ENCODE data around the gene NCS1. TPM values are rescaled to one million over a fixed set of nuclear protein-coding genes. Genes with fewer than 3 reads are reported as not detected.

Gene NCS1
- total RNA-seq, 1 experiment from 2014 or later: 68.7 TPM

DNA sequence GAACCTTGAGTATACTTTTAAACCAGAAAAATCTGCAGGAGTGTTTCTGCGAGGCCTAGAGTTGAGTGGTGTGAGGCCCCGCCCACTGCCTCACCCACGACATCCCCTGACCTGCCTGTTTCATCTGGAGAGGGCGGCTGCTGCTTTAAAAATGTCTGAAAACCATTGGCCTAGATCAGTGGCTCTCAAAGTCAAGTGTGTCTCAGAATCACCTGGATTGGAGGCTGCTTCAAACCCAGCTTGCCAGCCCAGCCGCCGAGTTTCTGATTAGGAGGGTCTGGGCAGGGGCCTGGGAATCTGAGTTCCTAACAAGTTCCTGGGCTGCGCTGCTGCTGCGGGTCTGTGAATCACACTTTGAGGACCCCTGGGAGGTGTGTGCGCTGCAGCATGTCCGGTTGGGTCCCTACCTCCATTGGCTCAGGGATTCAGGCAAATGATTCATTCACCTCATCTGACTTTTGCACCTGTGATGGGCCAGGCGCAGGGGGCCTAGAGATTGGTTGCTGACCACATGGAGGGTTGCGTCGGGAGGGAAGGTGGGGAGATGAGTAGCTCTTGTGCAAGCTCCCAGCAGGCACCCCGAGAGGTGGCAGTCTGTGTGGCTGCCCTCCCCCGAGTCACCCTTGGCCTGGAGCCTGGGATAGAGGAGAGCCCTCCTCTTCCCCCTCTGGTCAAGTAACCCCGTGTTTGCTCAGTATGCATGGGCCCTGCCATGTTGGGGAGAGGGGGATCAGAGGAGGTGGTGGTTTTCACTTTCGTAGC, 65.7 kb downstream of the NCS1 start (continued):
- TF ChIP-seq, protein P1, sequence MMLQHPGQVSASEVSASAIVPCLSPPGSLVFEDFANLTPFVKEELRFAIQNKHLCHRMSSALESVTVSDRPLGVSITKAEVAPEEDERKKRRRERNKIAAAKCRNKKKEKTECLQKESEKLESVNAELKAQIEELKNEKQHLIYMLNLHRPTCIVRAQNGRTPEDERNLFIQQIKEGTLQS (IDR thresholded peaks at IDR 0.05): no peak

DNA sequence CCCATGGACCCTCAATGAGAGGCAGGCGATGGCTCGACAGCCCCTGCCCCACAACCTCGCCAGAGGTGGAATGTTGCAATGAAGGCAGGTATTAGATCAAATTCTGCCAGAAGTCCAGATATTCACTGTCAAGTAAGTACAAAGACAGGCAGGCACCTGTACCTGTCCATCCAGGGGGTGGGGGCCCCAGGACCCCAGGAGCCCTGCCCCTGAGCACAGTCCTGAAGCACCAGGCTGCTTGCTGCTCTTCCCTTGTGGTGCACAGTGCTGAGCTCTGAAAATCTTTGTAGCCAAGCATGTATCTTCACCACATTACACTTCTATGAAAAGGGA, 67.1 kb downstream of the NCS1 start:
- CTCF ChIA-PET: no interaction called here
- no TSS peak for BruUV-seq (replicated peaks)
- RAD21 ChIA-PET (ENCODE audit: low non-redundant PET in 1 of 2, low total read pairs in 2 of 2, uncharacterized antibody in 2 of 2, unreplicated experiment in 2 of 2): no interaction called here

More for the DNA sequence above, 67.1 kb downstream of the NCS1 start:
- H3K27ac ChIP-seq (ENCODE audit: low read depth, low read length): no peak overlapping the region
- H2AFZ ChIP-seq (ENCODE audit: low read depth, low read length, poor library complexity, severe bottlenecking): no peak overlapping the region
- peaks cover 0 to 22% of the 10 kb centered on the region in 2 experiments; a peak in 2 of 4 replicates for H3K4me1 ChIP-seq (ENCODE audit: control insufficient read depth in 1 of 2, insufficient read depth in 2 of 2, low read length in 2 of 2)
- H3K9ac ChIP-seq (ENCODE audit: low read length): no peak overlapping the region
- H3K9me3 ChIP-seq (ENCODE audit: control insufficient read depth in 1 of 2, insufficient read depth in 1 of 2, low read depth in 1 of 2, low read length in 2 of 2): no peaks in the 10 kb centered on the region
- H3K4me2 ChIP-seq (ENCODE audit: low read length): no peak overlapping the region
- H3K79me2 ChIP-seq (ENCODE audit: insufficient read depth, low read length): no peaks in the 10 kb centered on the region
- DNase-seq (ENCODE audit: low read depth, low spot score) (no peak), ATAC-seq (no peak)
- no peaks in the 10 kb centered on the region for H4K20me1 ChIP-seq (ENCODE audit: insufficient read depth)
- no peak overlapping the region for H3K4me3 ChIP-seq (replicated peaks in 1 of 2; ENCODE audit: low read depth in 1 of 2, low read length in 2 of 2)
- H3K27me3 ChIP-seq (ENCODE audit: insufficient read depth, low read length): no peaks in the 10 kb centered on the region
- POLR2A ChIA-PET: no interaction called here
- intact Hi-C loops (cut with micrococcal nuclease): no loop called here
- TF ChIP-seq RAD21 (IDR thresholded peaks at IDR 0.05; ENCODE audit: low read depth) (no peak), FOSL1 (IDR thresholded peaks at IDR 0.05; ENCODE audit: low read depth) (no peak)
- TF ChIP-seq, protein P2, sequence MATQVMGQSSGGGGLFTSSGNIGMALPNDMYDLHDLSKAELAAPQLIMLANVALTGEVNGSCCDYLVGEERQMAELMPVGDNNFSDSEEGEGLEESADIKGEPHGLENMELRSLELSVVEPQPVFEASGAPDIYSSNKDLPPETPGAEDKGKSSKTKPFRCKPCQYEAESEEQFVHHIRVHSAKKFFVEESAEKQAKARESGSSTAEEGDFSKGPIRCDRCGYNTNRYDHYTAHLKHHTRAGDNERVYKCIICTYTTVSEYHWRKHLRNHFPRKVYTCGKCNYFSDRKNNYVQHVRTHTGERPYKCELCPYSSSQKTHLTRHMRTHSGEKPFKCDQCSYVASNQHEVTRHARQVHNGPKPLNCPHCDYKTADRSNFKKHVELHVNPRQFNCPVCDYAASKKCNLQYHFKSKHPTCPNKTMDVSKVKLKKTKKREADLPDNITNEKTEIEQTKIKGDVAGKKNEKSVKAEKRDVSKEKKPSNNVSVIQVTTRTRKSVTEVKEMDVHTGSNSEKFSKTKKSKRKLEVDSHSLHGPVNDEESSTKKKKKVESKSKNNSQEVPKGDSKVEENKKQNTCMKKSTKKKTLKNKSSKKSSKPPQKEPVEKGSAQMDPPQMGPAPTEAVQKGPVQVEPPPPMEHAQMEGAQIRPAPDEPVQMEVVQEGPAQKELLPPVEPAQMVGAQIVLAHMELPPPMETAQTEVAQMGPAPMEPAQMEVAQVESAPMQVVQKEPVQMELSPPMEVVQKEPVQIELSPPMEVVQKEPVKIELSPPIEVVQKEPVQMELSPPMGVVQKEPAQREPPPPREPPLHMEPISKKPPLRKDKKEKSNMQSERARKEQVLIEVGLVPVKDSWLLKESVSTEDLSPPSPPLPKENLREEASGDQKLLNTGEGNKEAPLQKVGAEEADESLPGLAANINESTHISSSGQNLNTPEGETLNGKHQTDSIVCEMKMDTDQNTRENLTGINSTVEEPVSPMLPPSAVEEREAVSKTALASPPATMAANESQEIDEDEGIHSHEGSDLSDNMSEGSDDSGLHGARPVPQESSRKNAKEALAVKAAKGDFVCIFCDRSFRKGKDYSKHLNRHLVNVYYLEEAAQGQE (IDR thresholded peaks at IDR 0.05; ENCODE audit: low read depth): no peak
- H3K36me3 ChIP-seq (ENCODE audit: control insufficient read depth in 1 of 2, insufficient read depth in 2 of 2, low read length in 2 of 2): peaks cover 0 to 2% of the 10 kb centered on the region in 2 experiments; a peak in 3 of 4 replicates
- no peaks in the 10 kb centered on the region for H3K9me2 ChIP-seq (ENCODE audit: insufficient read depth)
